Measurements from ENCODE around the gene EXOSC7. TPM values are rescaled to one million over a fixed set of nuclear protein-coding genes. Genes with fewer than 3 reads are reported as not detected.

EXOSC7 gene
- total and polyA plus RNA-seq, 9 of the 15 experiments (the other 6 are each of a cell fraction or from before 2014, with no cell fraction given) = 88.5 to 237 (median 112) TPM

DNA sequence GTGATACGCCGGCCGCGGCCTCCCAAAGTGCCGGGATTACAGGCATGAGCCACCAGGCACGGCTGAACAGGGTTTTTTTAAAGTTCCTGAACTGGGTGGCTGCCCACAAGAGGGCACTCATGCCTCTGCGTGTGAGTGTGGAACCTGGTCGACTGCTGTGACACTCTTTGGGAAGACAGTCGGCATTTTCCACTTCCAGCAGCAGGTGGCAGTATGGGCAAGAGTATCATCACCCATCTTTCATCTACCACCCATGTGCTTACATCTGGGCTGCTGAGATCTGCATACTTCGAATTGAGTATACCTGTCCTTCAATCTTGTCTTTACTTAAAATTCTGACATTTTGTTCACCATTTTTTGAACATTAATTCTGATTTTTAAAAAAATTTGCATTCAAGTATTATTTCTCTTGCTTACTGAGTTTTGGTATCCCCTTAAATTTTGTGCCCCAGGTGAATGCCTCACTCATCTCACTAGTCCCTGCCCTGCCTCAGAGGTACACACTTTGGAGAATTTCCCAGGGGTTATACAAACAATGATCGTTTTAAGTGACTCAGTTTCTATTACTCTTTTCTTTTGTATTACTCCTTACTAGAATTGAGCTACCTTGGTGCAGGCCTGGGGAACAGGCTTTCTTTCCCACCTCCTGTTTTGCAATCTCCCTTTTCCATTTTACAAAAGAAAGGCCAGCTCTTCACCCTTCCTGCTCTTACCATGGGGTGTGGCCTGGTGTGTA lies 61.8 kb downstream of the EXOSC7 start (continued):
- TF ChIP-seq STAT6 (CRISPR knock-in tag; IDR thresholded peaks at IDR 0.05) (peak; percentile 72; the same call in 1 of the 2 replicates), FOXA3 (CRISPR knock-in tag; conservative IDR thresholded peaks at IDR 0.05 in 1 of 2, IDR thresholded peaks at IDR 0.05 in 1 of 2) (no peak), NUFIP1 (IDR thresholded peaks at IDR 0.05; ENCODE audit: partially characterized antibody) (no peak), TEAD1 (CRISPR knock-in tag; IDR thresholded peaks at IDR 0.05) (peak in 1 of 2 experiments; percentile 83; a peak in 2 of 4 replicates), POLR2H (tag; IDR thresholded peaks at IDR 0.05; ENCODE audit: low read depth) (no peak), RCOR1 (IDR thresholded peaks at IDR 0.05; ENCODE audit: borderline replicate concordance in 1 of 2, low read depth in 2 of 2, low read length in 2 of 2) (peak; percentile 46 to 83; a peak in 2 of 4 replicates), ZNF717 (CRISPR knock-in tag; IDR thresholded peaks at IDR 0.05) (no peak), BHLHE40 (IDR thresholded peaks at IDR 0.05; ENCODE audit: low read length) (peak; percentile 43), ARHGAP35 (IDR thresholded peaks at IDR 0.05; ENCODE audit: partially characterized antibody) (no peak), SMARCE1 (IDR thresholded peaks at IDR 0.05) (0 out of 2 replicates have a peak, but pooled peaks have one; percentile 30), ATF7 (IDR thresholded peaks at IDR 0.05) (peak; percentile 63), FOS (IDR thresholded peaks at IDR 0.05; ENCODE audit: extremely low read depth, insufficient read length) (no peak), NELFE (IDR thresholded peaks at IDR 0.05; ENCODE audit: insufficient read depth, insufficient read length) (no peak), NRF1 (conservative IDR thresholded peaks at IDR 0.05 in 1 of 2, IDR thresholded peaks at IDR 0.05 in 1 of 2) (peak; percentile 21 to 53; a peak in 2 of 4 replicates)
- TF ChIP-seq, protein P1, sequence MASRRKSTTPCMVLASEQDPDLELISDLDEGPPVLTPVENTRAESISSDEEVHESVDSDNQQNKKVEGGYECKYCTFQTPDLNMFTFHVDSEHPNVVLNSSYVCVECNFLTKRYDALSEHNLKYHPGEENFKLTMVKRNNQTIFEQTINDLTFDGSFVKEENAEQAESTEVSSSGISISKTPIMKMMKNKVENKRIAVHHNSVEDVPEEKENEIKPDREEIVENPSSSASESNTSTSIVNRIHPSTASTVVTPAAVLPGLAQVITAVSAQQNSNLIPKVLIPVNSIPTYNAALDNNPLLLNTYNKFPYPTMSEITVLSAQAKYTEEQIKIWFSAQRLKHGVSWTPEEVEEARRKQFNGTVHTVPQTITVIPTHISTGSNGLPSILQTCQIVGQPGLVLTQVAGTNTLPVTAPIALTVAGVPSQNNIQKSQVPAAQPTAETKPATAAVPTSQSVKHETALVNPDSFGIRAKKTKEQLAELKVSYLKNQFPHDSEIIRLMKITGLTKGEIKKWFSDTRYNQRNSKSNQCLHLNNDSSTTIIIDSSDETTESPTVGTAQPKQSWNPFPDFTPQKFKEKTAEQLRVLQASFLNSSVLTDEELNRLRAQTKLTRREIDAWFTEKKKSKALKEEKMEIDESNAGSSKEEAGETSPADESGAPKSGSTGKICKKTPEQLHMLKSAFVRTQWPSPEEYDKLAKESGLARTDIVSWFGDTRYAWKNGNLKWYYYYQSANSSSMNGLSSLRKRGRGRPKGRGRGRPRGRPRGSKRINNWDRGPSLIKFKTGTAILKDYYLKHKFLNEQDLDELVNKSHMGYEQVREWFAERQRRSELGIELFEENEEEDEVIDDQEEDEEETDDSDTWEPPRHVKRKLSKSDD (conservative IDR thresholded peaks at IDR 0.05; ENCODE audit: low read length) = no peak
- TF ChIP-seq, protein P2, sequence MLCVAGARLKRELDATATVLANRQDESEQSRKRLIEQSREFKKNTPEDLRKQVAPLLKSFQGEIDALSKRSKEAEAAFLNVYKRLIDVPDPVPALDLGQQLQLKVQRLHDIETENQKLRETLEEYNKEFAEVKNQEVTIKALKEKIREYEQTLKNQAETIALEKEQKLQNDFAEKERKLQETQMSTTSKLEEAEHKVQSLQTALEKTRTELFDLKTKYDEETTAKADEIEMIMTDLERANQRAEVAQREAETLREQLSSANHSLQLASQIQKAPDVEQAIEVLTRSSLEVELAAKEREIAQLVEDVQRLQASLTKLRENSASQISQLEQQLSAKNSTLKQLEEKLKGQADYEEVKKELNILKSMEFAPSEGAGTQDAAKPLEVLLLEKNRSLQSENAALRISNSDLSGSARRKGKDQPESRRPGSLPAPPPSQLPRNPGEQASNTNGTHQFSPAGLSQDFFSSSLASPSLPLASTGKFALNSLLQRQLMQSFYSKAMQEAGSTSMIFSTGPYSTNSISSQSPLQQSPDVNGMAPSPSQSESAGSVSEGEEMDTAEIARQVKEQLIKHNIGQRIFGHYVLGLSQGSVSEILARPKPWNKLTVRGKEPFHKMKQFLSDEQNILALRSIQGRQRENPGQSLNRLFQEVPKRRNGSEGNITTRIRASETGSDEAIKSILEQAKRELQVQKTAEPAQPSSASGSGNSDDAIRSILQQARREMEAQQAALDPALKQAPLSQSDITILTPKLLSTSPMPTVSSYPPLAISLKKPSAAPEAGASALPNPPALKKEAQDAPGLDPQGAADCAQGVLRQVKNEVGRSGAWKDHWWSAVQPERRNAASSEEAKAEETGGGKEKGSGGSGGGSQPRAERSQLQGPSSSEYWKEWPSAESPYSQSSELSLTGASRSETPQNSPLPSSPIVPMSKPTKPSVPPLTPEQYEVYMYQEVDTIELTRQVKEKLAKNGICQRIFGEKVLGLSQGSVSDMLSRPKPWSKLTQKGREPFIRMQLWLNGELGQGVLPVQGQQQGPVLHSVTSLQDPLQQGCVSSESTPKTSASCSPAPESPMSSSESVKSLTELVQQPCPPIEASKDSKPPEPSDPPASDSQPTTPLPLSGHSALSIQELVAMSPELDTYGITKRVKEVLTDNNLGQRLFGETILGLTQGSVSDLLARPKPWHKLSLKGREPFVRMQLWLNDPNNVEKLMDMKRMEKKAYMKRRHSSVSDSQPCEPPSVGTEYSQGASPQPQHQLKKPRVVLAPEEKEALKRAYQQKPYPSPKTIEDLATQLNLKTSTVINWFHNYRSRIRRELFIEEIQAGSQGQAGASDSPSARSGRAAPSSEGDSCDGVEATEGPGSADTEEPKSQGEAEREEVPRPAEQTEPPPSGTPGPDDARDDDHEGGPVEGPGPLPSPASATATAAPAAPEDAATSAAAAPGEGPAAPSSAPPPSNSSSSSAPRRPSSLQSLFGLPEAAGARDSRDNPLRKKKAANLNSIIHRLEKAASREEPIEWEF (CRISPR knock-in tag; IDR thresholded peaks at IDR 0.05) = no peak

Data from K562 (cell line).